Measurements from ENCODE around the gene KIAA1958.

- TF ChIP-seq CTCF (conservative IDR thresholded peaks at IDR 0.05; ENCODE audit: low read depth, low read length) (no peak), POLR2A (IDR thresholded peaks at IDR 0.05; ENCODE audit: low read depth, low read length) (no peak), ELK1 (IDR thresholded peaks at IDR 0.05; ENCODE audit: borderline replicate concordance, low read depth, low read length) (no peak), RFX5 (IDR thresholded peaks at IDR 0.05; ENCODE audit: low read depth, low read length) (no peak), FOS (IDR thresholded peaks at IDR 0.05; ENCODE audit: low read depth, low read length) (no peak), SMC3 (IDR thresholded peaks at IDR 0.05; ENCODE audit: low read depth, low read length) (no peak), RAD21 (IDR thresholded peaks at IDR 0.05; ENCODE audit: low read length) (no peak), RCOR1 (IDR thresholded peaks at IDR 0.05; ENCODE audit: insufficient replicate concordance, low read length) (no peak), USF2 (IDR thresholded peaks at IDR 0.05; ENCODE audit: low read depth, low read length) (no peak)
Observed at GRCh38 chr9:112473986-112474385, 12.6 kb upstream of the KIAA1958 start.
